ENCODE data around the gene KRTAP6-1.

KRTAP6-1 gene, protein sequence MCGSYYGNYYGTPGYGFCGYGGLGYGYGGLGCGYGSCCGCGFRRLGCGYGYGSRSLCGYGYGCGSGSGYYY

DNA sequence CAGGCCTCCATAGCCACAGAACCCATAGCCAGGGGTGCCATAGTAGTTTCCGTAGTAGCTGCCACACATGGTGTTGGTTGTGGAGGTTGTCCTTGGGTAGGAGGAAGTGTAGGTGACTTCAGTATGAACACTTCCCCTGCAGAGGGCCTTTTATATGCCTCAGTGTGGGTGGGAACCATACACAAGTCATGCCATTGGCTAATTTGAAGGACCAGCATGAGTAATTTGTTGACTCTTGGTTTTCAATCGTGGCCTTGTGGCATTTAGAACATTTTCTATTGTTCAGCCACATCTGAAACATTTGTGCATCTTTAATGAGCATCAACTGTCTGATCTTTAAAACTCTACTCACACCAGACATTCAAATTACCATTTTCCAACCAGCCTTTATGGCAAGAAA, at the start of gene KRTAP6-1:
KRTAP6-1 (minus strand) TSS at position 95 of the 400 bp plus-strand sequence; CDS start at position 69, 26 bp downstream.
- no peak for DNase-seq (ENCODE audit: low spot score)

- DNase-seq (ENCODE audit: low spot score): no peak
Observed at GRCh38 chr21:30652891-30653290, 39.2 kb upstream of the KRTAP6-1 start.

GRCh38 chr21:30646904-30647414, 33.2 kb upstream of the KRTAP6-1 start:
- DNase-seq (ENCODE audit: low spot score): no peak

- no peak for DNase-seq (ENCODE audit: low spot score)
Observed at GRCh38 chr21:30642564-30642963, 28.8 kb upstream of the KRTAP6-1 start, which contains the start of gene KRTAP20-3. KRTAP20-3 (plus strand) TSS chr21:30642864.

DNA sequence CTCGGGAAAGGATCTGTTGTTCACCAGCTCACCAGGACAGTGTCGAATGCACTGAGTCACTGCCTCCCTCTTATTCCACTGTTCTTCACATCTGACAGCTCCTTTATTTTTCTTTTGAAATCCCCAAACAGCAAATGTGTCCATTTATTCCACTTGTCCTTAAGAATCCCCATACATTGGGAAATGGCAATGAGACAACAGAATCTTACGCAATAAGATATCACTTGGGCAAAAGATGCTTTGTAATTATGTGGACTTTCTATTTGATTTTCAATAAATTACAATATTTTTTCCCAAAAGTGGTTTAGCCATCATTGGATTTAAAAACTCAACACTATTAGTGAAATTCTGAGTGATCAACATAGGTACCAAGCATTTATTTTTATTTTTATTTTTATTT, 25.0 kb upstream of the KRTAP6-1 start:
- no peak for DNase-seq (ENCODE audit: low spot score)

DNA sequence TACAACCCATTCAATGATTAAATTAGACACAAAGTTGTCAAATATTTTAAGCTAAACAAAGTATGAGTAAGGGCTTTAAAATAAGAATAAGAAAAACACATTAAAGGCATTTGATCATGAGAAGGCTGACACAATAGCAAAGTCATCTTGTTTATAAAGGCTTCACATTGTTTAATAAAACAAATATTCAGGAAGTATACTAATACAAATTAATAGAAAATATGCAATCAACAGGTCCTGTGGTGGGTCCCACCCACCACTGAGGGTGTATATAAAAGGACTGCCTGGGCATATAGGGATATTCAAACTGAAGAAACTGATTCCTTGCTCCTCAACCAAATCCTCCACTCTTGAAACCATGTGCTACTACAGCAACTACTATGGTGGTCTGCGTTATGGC, 21.2 kb upstream of the KRTAP6-1 start, which contains the start of gene KRTAP20-2:
KRTAP20-2 (plus strand) TSS at position 301 of the 400 bp plus-strand sequence; CDS start at position 359, 58 bp downstream.
- DNase-seq (ENCODE audit: low spot score): no peak

DNA sequence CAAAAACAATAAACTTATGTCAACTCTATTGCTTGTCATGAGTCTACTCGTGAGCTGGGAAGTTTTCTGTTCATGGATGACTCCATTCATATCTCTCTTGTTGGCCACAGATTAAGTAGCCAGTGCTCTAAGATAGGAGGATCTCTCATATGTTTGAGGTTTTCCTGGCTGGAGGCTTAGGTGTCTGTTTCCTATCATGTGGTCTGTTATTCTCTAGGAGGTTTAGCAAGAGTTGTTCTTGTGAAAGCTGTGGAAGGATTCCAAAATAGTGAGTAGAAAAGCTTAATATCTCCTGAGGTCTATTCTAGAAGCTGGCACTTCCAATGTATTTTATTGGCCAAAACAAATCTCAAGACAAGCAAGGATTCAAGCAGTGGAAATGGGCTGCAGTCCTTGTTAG, 15.5 kb upstream of the KRTAP6-1 start:
- no peak for DNase-seq (ENCODE audit: low spot score)

GRCh38 chr21:30628109-30628508, 14.4 kb upstream of the KRTAP6-1 start:
- DNase-seq (ENCODE audit: low spot score): no peak

DNA sequence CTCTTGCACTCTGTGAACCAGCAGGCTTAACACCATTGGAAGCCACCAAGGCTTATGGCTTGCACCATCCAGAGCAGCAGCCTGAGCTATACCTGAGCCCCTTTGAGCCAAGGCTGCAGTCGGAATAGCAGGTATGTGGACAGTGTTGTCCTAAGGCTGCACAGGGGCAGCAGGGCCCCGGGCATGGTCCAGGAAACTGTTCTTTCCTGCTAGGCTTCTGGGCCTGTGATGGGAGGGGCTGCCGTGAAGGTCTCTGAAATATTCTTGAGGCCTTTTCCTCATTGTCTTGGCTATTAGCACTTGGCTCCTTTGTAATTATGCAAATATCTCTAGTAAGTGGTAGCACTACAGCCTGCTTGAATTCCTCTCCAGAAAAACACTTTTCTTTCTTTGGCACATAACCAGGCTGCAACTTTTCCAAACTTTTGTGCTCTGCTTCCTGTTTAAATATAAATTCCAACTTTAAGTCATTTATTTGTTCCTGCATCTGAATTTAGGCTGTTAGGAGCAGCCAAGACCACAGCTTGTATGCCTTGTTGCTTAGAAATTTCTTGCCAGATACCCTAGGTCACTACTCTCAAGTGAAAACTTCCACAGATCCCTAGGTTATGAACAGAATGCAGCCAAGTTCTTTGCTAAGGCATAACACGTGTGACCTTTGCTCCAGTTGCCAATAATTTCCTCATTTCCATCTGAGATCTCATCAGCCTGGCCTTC, 11.9 kb upstream of the KRTAP6-1 start:
- DNase-seq (ENCODE audit: low spot score): no peak

DNA sequence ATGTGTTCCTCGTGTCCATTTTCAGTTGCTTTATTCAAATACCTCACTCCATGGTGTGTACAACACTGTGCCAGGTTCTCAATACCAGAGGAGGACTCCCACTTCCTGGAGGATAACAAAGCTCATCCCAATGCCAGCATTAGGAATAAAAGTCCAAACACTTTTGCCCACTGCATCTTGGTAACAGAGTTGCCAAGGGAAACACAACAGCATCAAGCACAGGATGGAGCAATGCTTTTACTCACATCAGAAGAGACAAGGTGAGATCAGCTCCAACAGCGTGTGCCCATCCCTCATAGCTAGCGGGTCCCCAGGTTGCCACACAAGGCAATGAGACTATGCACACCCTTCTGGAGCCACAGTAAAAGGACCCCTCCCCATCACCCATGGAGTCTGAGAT, 9.6 kb upstream of the KRTAP6-1 start:
- DNase-seq (ENCODE audit: low spot score): no peak

DNA sequence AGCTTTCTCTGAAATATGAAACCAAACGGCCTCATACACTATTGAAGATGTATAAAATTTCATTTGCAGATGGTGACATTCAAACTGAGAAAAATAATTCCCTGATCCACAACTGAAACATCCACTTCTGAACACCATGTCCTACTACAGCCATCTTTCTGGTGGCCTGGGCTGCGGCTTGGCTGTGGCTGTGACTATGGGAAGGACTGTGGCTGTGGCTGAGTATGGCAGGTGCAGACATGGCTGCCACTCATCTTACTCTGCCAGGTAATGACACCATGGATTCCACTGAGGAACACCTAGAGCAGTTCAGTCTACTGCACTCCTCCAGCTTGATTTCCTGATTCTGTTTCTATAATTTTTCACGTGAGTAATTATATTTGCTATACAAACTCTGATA, 6.8 kb upstream of the KRTAP6-1 start, which contains the start of gene KRTAP20-4:
KRTAP20-4 (plus strand) TSS at position 106 of the 400 bp plus-strand sequence.
- DNase-seq (ENCODE audit: low spot score): no peak

GRCh38 chr21:30620080-30620479, 6.3 kb upstream of the KRTAP6-1 start:
- no peak for DNase-seq (ENCODE audit: low spot score)

DNA sequence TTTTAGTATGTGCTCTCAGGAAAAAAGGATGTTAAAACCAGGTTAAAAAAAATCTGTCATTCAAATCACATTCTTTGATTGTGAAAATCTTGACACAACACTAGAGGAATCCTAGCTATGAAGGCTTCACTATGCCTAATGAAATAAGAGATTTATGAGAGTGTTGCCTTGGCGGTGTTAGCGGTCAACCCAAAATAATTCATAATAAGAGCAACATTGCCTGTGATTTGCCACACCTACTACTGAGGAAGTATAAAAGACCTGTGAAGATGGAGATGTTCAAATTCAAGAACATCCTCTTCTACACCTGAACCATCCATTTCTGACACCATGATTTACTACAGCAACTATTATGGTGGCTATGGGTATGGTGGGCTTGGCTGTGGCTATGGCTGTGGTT, 2.4 kb upstream of the KRTAP6-1 start, which contains the start of gene KRTAP20-1:
KRTAP20-1 (plus strand) TSS at position 301 of the 400 bp plus-strand sequence; CDS start at position 331, 30 bp downstream.
- no peak for DNase-seq (ENCODE audit: low spot score)

DNA sequence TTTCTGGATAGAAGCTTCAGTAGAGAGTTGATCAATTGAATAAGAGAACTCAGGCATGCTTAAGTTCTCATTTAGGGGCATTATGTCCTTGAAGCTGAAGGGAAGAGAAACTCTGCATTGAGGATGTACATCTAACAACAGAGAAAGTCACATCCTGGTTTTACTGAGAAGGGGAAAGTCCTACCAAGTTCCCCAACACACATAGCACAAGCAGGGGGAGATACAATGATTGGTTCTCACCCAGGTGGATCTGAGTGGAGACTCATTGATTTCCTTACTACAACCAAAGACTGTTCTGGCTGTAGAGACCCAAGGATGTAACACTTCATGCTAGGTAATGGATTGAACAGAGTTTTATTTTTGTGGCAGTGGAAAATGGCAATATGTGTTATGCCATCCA, 1.5 kb upstream of the KRTAP6-1 start:
- DNase-seq (ENCODE audit: low spot score): no peak

DNA sequence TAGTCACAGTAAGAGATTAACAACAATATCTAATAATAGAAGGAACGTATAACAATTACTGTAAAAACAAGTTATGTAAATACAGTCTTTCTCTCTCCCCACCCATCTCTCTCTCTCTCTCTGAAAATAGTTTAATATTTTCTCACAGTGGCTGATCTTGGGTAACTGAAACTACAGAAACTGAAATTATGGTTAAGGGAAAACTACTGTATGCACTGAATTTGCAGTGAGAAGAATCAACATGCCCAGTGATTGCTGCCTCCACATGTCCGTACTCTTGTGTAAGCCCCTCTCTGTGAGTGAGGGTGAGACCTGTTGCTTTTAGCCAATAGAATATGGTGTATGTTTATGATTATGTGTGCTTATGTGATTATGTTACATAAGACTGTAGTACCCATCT, 1.6 kb downstream of the KRTAP6-1 start:
- no peak for DNase-seq (ENCODE audit: low spot score)

DNA sequence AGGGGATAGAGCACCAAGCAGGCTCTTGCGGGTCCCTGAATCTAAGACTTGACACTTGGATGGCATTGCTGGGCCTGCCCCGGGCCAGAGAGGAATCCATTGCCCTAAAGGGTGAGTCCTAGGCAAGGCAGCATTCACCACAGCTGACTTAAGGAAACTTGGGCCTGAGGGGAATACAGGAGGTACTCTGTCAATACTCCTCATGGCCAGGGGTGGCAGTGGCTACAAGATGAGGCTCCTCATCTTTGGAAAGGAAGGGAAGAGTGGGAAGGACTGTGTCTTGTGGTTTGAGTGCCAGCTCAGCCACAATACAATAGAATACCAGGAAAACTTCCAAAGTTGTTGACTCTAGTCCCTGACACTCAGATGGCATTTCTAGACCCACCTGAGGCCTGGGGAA, 7.8 kb downstream of the KRTAP6-1 start:
- DNase-seq (ENCODE audit: low spot score): no peak

DNA sequence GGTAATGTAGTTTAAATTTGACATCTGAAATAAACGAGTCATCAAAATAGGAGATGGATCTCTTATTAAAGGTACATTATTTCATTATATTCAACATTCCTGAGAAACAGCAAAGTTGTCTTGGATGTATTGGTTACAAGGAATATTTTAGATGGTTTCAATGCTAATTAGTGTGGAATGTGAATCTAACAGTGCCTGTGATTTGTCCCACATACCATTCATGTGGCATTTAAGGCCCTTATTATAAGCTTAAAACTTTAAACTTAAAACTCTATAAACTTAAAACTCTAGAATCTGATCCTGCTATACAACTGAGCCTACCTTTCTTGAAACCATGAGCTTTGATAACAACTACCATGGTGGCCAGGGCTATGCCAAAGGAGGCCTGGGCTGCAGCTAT, 12.9 kb downstream of the KRTAP6-1 start, which contains the start of gene KRTAP22-1:
KRTAP22-1 (plus strand) TSS at position 301 of the 400 bp plus-strand sequence.
- no peak for DNase-seq (ENCODE audit: low spot score)

- no peak for DNase-seq (ENCODE audit: low spot score)
Observed at GRCh38 chr21:30598802-30599201, 14.9 kb downstream of the KRTAP6-1 start, which contains the start of gene KRTAP6-2. KRTAP6-2 (minus strand) TSS chr21:30598902; CDS start chr21:30598874, 28 bp downstream.

- no peak for DNase-seq (ENCODE audit: low spot score)
Observed at GRCh38 chr21:30592140-30592539, 21.6 kb downstream of the KRTAP6-1 start, which contains the start of gene KRTAP6-3. KRTAP6-3 (plus strand) TSS chr21:30592440; CDS start chr21:30592446, 6 bp downstream.

DNA sequence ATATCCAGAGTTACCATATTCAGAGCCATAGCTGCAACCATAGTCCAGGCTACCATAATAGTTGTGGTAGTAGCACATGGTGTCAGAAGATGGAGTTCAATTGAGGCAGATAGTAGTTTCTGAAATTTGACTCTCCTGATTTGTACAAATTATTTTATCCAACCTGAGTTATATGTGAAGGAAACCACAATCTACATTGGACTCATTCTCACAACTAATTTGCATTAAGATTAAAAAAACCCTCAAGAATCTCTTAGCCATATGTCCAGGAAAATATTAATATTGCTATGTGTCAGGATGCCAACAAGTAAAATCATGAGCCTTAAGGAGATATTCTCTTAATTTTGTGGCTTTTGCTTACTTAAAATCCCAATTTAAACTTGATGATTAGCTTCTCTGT, 23.4 kb downstream of the KRTAP6-1 start, which contains the start of gene KRTAP22-2:
KRTAP22-2 (minus strand) TSS at position 101 of the 400 bp plus-strand sequence.
- no peak for DNase-seq (ENCODE audit: low spot score)

DNA sequence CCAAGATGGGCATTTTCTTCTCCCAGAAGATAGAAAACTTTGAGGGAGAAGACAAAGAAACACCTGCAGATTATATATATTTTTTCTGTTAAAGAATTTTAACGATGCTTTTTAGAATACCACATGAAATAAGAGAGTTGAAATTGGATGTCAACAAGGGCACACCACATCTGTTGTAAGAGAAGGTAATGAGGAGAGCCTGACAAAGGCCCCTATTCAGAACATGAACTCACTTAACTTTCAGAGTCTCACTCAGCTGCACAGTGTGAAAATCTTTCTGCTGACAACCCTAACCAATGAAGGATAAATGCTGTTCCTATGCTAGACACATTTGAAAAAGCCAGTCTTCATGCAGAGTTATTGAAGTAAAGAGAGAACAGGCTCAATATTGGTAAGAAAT, 30.9 kb downstream of the KRTAP6-1 start:
- no peak for DNase-seq (ENCODE audit: low spot score)

- DNase-seq (ENCODE audit: low spot score): no peak
Observed at GRCh38 chr21:30580132-30580531, 33.6 kb downstream of the KRTAP6-1 start.

DNA sequence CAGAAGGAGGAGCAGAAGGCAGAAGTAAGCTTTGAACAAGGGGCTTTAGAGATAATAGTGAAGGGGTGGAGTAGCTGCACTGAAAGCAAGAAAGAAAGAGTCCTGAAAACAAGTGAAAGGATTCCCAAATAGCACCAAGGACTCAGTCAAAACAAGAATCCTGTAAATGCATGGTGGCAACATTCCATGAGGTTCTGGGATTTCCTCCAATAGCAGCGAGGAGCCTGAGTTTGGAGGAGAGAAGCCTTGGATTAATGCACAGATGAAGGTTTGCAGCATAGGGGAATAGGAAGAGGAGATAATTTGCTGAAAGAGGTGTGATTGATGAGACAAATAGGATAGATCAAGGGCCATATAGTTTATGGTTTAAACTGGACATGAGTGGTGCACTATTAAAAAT, 34.4 kb downstream of the KRTAP6-1 start:
- DNase-seq (ENCODE audit: low spot score): no peak
